Gastrocnemius medialis (tissue), 4 donors: ENCODE measurements around the gene SFXN1. TPM values are rescaled to one million over a fixed set of nuclear protein-coding genes. Genes with fewer than 3 reads are reported as not detected.

Experiments used
- ATAC-seq, 2 donors: fragments of 150-250 bp; one replicate each; pipeline ENCODE4 v1.9.1; 2016
- DNase-seq, 2 donors: peaks; one replicate each; pipeline ENCODE4 v3.0.0-alpha.2; 2019
- H3K27ac ChIP-seq, 4 donors: fragments of 200-600 bp; sonication (generic); 1 replicate in 1 of 4; 2 replicates in 3 of 4; pipeline ENCODE4 v1.5.1; 2016 to 2018; ENCODE audit warnings: mild to moderate bottlenecking in 2 of 4, moderate library complexity in 1 of 4
- H3K27me3 ChIP-seq, 3 donors: fragments of 200-600 bp; sonication (generic) in 2 of 3; 1 replicate in 1 of 3; 2 replicates in 2 of 3; pipeline versions ENCODE4 v1.5.1 to v1.6.0; 2016 to 2019; ENCODE audit warnings: mild to moderate bottlenecking in 1 of 3, moderate library complexity in 1 of 3
- H3K36me3 ChIP-seq, 2 donors: fragments of 200-600 bp; sonication (generic) in 1 of 2; one replicate each; pipeline ENCODE4 v1.5.1; 2017 to 2018
- H3K4me1 ChIP-seq, 2 donors: fragments of 200-600 bp; sonication (generic) in 1 of 2; one replicate each; pipeline ENCODE4 v1.5.1; 2016 to 2017; ENCODE audit warnings: mild to moderate bottlenecking in 2 of 2
- H3K4me3 ChIP-seq, 4 donors: fragments of 200-600 bp; sonication (generic) in 3 of 4; 1 replicate in 1 of 4; 2 replicates in 3 of 4; pipeline ENCODE4 v1.5.1; 2016 to 2019; ENCODE audit warnings: mild to moderate bottlenecking in 2 of 4
- H3K9me3 ChIP-seq, 3 donors: fragments of 200-600 bp; sonication (generic) in 2 of 3; 1 replicate in 1 of 3; 2 replicates in 2 of 3; pipeline ENCODE4 v1.5.1; 2016 to 2019
- POLR2A ChIP-seq, 2 donors: fragments of 450-650 bp; IDR thresholded peaks; one replicate each; pipeline ENCODE4 v1.6.1; 2017; ENCODE audit warnings: antibody characterized with exemption in 2 of 2, mild to moderate bottlenecking in 2 of 2, moderate library complexity in 2 of 2
- in situ Hi-C, 4 donors: fragments of 200-750 bp; cut with MboI; loops; one replicate each; pipeline versions ENCODE4 v1.15.0 to v1.8.0; 2017; ENCODE audit warnings: low sequenced_read_pairs in 4 of 4
- intact Hi-C: fragments of 100-400 bp; cut with DNase I; formaldehyde crosslinking; loops from one replicate; pipeline ENCODE4 v1.15.1; 2023; ENCODE audit warnings: low total_unique reads
- total RNA-seq, 4 donors: library from RNA; depleted of rRNA; stranded (reverse); fragments of >200 nt; gene quantifications; one replicate each; pipeline versions ENCODE4 v1.1.0 to v1.2.3, GENCODE V29; 2016
- TF ChIP-seq, protein P1 (sequence below), 5 experiments: fragments of 450-650 bp in 3 of 5; fragments of 200-600 bp in 2 of 5; sonication (generic) in 2 of 5; IDR thresholded peaks in 4 of 5; conservative IDR thresholded peaks in 1 of 5; 1 replicate in 4 of 5; 2 replicates in 1 of 5; pipeline ENCODE4 v1.5.1; 2016 to 2019; ENCODE audit warnings: antibody characterized with exemption in 5 of 5, mild to moderate bottlenecking in 3 of 5, moderate library complexity in 3 of 5

SFXN1 gene
- total RNA-seq, 4 donors from 2014 or later, result 5.8 to 16.7 (median 13.1) TPM

DNA sequence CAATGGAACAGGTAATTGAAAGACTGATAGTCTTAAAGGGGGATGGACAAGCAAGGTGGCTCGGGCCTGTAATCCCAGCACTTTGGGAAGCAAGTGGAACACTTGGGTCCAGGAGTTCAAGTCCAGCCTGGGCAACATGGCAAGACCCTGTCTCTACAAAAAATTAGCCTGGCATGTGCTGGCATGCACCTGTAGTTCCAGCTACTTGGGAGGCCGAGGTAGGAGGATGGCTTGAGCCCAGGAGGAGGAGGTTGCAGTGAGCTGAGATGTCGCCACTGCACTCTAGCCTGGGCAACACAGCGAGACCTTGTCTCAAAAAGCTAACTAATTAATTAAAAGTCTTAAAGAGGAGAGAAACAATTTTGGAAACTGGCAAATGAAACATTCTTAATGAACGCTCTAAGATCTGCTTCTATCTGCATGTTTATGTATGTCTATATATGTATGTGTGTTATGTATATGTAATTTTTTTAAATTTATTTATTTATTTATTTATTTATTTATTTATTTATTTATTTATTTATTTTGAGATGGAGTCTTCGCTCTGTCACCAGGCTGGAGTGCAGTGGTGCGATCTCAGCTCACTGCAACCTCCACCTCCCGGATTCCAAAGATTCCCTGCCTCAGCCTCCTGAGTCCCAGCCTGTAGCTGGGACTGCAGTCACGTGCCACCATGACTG is 80.6 kb downstream of the SFXN1 start:
- ATAC-seq (no peak), DNase-seq (no peak)
- H3K27me3 ChIP-seq, result peaks cover 0 to 4% (median 2%) of the 10 kb centered on the region in 3 donors
- H3K4me3 ChIP-seq, result no peak overlapping the region
- no peaks in the 10 kb centered on the region for H3K9me3 ChIP-seq
- H3K4me1 ChIP-seq, result no peaks in the 10 kb centered on the region
- H3K36me3 ChIP-seq, result no peaks in the 10 kb centered on the region
- TF ChIP-seq, protein P1, sequence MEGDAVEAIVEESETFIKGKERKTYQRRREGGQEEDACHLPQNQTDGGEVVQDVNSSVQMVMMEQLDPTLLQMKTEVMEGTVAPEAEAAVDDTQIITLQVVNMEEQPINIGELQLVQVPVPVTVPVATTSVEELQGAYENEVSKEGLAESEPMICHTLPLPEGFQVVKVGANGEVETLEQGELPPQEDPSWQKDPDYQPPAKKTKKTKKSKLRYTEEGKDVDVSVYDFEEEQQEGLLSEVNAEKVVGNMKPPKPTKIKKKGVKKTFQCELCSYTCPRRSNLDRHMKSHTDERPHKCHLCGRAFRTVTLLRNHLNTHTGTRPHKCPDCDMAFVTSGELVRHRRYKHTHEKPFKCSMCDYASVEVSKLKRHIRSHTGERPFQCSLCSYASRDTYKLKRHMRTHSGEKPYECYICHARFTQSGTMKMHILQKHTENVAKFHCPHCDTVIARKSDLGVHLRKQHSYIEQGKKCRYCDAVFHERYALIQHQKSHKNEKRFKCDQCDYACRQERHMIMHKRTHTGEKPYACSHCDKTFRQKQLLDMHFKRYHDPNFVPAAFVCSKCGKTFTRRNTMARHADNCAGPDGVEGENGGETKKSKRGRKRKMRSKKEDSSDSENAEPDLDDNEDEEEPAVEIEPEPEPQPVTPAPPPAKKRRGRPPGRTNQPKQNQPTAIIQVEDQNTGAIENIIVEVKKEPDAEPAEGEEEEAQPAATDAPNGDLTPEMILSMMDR (IDR thresholded peaks at IDR 0.05 in 4 of 5, conservative IDR thresholded peaks at IDR 0.05 in 1 of 5), result no peak
- no peak for TF ChIP-seq POLR2A (IDR thresholded peaks at IDR 0.05)
- intact Hi-C loops (no loop called here), in situ Hi-C loops (no loop called here)
- no peak overlapping the region for H3K27ac ChIP-seq

- in situ Hi-C loops, result no loop called here
- Histone ChIP-seq H3K4me1 (no peaks in the 10 kb centered on the region), H3K9me3 (no peaks in the 10 kb centered on the region), H3K4me3 (no peak overlapping the region), H3K36me3 (no peaks in the 10 kb centered on the region), H3K27ac (no peak overlapping the region), H3K27me3 (peaks cover 0 to 2% (median 0%) of the 10 kb centered on the region in 3 donors)
- no peak for ATAC-seq
- intact Hi-C loops, result no loop called here
- TF ChIP-seq POLR2A (IDR thresholded peaks at IDR 0.05), result no peak
- TF ChIP-seq, protein P1 (IDR thresholded peaks at IDR 0.05 in 4 of 5, conservative IDR thresholded peaks at IDR 0.05 in 1 of 5), result no peak
- no peak for DNase-seq
These were observed 81.7 kb downstream of the SFXN1 start for GRCh38 chr5:175560011-175560410.

DNA sequence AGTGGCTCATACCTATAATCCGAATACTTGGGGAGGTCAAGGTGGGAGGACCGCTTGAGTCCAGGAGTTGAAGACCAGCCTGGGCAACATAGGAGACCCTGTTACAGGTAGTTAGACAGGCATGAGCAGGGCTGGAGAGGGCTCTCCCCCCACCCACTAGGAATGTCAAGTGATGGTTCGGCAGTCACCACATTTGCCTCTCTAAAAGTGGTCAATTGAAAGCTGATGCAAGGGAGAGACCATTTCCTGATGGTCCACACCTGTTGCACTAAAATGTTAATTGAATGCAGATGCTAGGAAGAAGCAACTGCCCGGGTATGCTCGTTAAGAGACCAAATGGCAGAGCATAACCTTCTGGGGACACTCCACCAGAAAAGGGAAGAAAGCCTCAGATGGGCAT is 82.7 kb downstream of the SFXN1 start:
- H3K27me3 ChIP-seq, result peaks cover 0 to 2% (median 0%) of the 10 kb centered on the region in 3 donors
- TF ChIP-seq, protein P1 (IDR thresholded peaks at IDR 0.05 in 4 of 5, conservative IDR thresholded peaks at IDR 0.05 in 1 of 5), result no peak
- no peak for TF ChIP-seq POLR2A (IDR thresholded peaks at IDR 0.05)
- H3K27ac ChIP-seq, result no peak overlapping the region
- H3K4me3 ChIP-seq, result no peak overlapping the region
- intact Hi-C loops, result no loop called here
- no peak for DNase-seq
- no peak for ATAC-seq
- no peaks in the 10 kb centered on the region for H3K36me3 ChIP-seq
- in situ Hi-C loops, result no loop called here
- no peaks in the 10 kb centered on the region for H3K9me3 ChIP-seq
- no peaks in the 10 kb centered on the region for H3K4me1 ChIP-seq

DNA sequence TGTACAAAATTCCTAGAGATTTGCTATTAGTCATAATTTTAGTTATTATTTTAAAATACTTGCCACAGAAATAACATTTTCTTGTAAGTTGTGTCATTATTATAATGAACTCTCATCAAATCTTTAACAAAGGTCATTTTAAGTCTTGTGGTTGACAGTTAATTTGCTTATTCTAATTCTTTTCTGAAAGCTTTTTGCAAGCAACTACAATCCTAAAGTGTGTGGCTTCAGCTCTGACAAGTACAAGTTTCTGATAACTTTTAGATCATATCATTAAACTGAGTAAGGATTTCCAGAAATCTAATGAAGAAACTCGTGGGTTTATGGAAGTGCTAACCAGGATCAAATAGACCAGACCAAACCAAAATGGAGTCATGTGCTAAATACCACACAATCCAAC is 86.4 kb downstream of the SFXN1 start:
- H3K36me3 ChIP-seq, result no peaks in the 10 kb centered on the region
- in situ Hi-C loops, result no loop called here
- TF ChIP-seq POLR2A (IDR thresholded peaks at IDR 0.05), result no peak
- TF ChIP-seq, protein P1 (IDR thresholded peaks at IDR 0.05 in 4 of 5, conservative IDR thresholded peaks at IDR 0.05 in 1 of 5), result no peak
- H3K9me3 ChIP-seq, result no peaks in the 10 kb centered on the region
- no peak for ATAC-seq
- H3K4me3 ChIP-seq, result no peak overlapping the region
- H3K27ac ChIP-seq, result no peak overlapping the region
- DNase-seq, result no peak
- H3K27me3 ChIP-seq, result peaks cover 0 to 2% (median 0%) of the 10 kb centered on the region in 3 donors
- intact Hi-C loops, result no loop called here
- H3K4me1 ChIP-seq, result no peaks in the 10 kb centered on the region

GRCh38 chr5:175566697-175567096 is 88.3 kb downstream of the SFXN1 start:
- H3K27ac ChIP-seq, result no peak overlapping the region
- H3K36me3 ChIP-seq, result no peaks in the 10 kb centered on the region
- in situ Hi-C loops, result no loop called here
- no peak overlapping the region for H3K4me3 ChIP-seq
- H3K9me3 ChIP-seq, result no peaks in the 10 kb centered on the region
- intact Hi-C loops, result no loop called here
- no peaks in the 10 kb centered on the region for H3K4me1 ChIP-seq
- TF ChIP-seq POLR2A (IDR thresholded peaks at IDR 0.05), result no peak
- TF ChIP-seq, protein P1 (IDR thresholded peaks at IDR 0.05 in 4 of 5, conservative IDR thresholded peaks at IDR 0.05 in 1 of 5), result no peak
- peaks cover 0 to 2% (median 0%) of the 10 kb centered on the region in 3 donors for H3K27me3 ChIP-seq
- no peak for ATAC-seq
- DNase-seq, result no peak
